ENCODE results near the gene PRDM11.

The PRDM11 gene

DNA sequence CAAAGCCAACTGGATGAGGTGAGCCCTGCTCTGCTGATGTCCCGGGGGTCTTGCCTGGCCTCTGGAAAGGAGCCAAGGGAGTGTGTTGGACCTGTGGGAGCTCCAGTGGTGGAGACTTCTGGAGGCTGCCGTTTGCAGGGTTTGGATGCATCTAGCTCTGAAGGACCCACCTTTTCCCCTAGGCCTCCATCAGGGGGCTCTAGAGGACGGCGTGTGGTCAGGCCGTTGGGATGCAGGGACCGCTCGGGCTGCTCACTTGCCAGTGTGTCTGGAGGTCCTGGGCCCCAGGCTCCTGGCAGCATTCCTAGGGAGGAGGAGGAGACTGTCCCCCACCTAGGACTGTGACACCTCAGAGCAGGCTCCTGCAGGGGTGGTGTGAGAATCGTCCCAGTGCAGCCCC lies 58.3 kb downstream of the PRDM11 start:
- Histone ChIP-seq H3K4me3 (ENCODE audit: low read depth, low read length) (no peak overlapping the region), H3K4me1 (no peaks in the 10 kb centered on the region), H3K27me3 (ENCODE audit: control insufficient read depth, insufficient read depth, low read length) (no peaks in the 10 kb centered on the region), H2AFZ (no peak overlapping the region), H3K79me2 (no peaks in the 10 kb centered on the region), H3K9ac (no peak overlapping the region), H3K27ac (no peak overlapping the region), H3K9me3 (ENCODE audit: control insufficient read depth, low read length) (no peaks in the 10 kb centered on the region), H3K36me3 (ENCODE audit: control insufficient read depth, insufficient read depth, low read length) (no peaks in the 10 kb centered on the region), H3K4me2 (ENCODE audit: low read length) (no peak overlapping the region)
- TF ChIP-seq, protein P1, sequence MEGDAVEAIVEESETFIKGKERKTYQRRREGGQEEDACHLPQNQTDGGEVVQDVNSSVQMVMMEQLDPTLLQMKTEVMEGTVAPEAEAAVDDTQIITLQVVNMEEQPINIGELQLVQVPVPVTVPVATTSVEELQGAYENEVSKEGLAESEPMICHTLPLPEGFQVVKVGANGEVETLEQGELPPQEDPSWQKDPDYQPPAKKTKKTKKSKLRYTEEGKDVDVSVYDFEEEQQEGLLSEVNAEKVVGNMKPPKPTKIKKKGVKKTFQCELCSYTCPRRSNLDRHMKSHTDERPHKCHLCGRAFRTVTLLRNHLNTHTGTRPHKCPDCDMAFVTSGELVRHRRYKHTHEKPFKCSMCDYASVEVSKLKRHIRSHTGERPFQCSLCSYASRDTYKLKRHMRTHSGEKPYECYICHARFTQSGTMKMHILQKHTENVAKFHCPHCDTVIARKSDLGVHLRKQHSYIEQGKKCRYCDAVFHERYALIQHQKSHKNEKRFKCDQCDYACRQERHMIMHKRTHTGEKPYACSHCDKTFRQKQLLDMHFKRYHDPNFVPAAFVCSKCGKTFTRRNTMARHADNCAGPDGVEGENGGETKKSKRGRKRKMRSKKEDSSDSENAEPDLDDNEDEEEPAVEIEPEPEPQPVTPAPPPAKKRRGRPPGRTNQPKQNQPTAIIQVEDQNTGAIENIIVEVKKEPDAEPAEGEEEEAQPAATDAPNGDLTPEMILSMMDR (IDR thresholded peaks at IDR 0.05) = no peak

GRCh38 chr11:45205978-45206377 lies 59.5 kb downstream of the PRDM11 start:
- no peaks in the 10 kb centered on the region for H3K27me3 ChIP-seq (ENCODE audit: control insufficient read depth, insufficient read depth, low read length)
- no peak overlapping the region for H3K27ac ChIP-seq
- no peak overlapping the region for H3K4me2 ChIP-seq (ENCODE audit: low read length)
- TF ChIP-seq, protein P1 (IDR thresholded peaks at IDR 0.05) = no peak
- no peaks in the 10 kb centered on the region for H3K79me2 ChIP-seq
- H3K4me3 ChIP-seq (ENCODE audit: low read depth, low read length) = no peak overlapping the region
- no peak overlapping the region for H3K9ac ChIP-seq
- no peaks in the 10 kb centered on the region for H3K4me1 ChIP-seq
- no peak overlapping the region for H2AFZ ChIP-seq
- H3K36me3 ChIP-seq (ENCODE audit: control insufficient read depth, insufficient read depth, low read length) = no peaks in the 10 kb centered on the region
- no peaks in the 10 kb centered on the region for H3K9me3 ChIP-seq (ENCODE audit: control insufficient read depth, low read length)

- no peak overlapping the region for H3K27ac ChIP-seq
- H3K4me2 ChIP-seq (ENCODE audit: low read length) = no peak overlapping the region
- no peaks in the 10 kb centered on the region for H3K79me2 ChIP-seq
- no peaks in the 10 kb centered on the region for H3K27me3 ChIP-seq (ENCODE audit: control insufficient read depth, insufficient read depth, low read length)
- no peak overlapping the region for H2AFZ ChIP-seq
- TF ChIP-seq, protein P1 (IDR thresholded peaks at IDR 0.05) = no peak
- no peaks in the 10 kb centered on the region for H3K9me3 ChIP-seq (ENCODE audit: control insufficient read depth, low read length)
- H3K4me3 ChIP-seq (ENCODE audit: low read depth, low read length) = no peak overlapping the region
- H3K9ac ChIP-seq = no peak overlapping the region
- H3K36me3 ChIP-seq (ENCODE audit: control insufficient read depth, insufficient read depth, low read length) = no peaks in the 10 kb centered on the region
- H3K4me1 ChIP-seq = no peaks in the 10 kb centered on the region
Observed at GRCh38 chr11:45208135-45208534, 61.7 kb downstream of the PRDM11 start.

- Histone ChIP-seq H3K4me2 (ENCODE audit: low read length) (no peak overlapping the region), H3K4me3 (ENCODE audit: low read depth, low read length) (no peak overlapping the region), H3K9me3 (ENCODE audit: control insufficient read depth, low read length) (no peaks in the 10 kb centered on the region), H3K79me2 (no peaks in the 10 kb centered on the region), H3K27me3 (ENCODE audit: control insufficient read depth, insufficient read depth, low read length) (no peaks in the 10 kb centered on the region), H3K36me3 (ENCODE audit: control insufficient read depth, insufficient read depth, low read length) (no peaks in the 10 kb centered on the region), H3K9ac (no peak overlapping the region), H3K4me1 (no peaks in the 10 kb centered on the region), H3K27ac (no peak overlapping the region), H2AFZ (no peak overlapping the region)
- TF ChIP-seq, protein P1 (IDR thresholded peaks at IDR 0.05) = no peak
Observed at GRCh38 chr11:45209000-45209879, 62.8 kb downstream of the PRDM11 start.

All from parathyroid adenoma (tissue), 2 donors.